Subcutaneous abdominal adipose tissue (tissue), 5 donors: ENCODE results near the gene RASSF3.

Experiments
- H3K27ac ChIP-seq: one replicate; pipeline ENCODE4 v1.7.0; 2013; ENCODE audit warnings: low read depth, mild to moderate bottlenecking, inconsistent platforms, low read length, moderate library complexity
- H3K27me3 ChIP-seq, 5 donors: one replicate each; pipeline ENCODE4 v1.7.0; 2013; ENCODE audit warnings: low read length in 5 of 5, inconsistent platforms in 1 of 5; ENCODE audit not compliant: control insufficient read depth in 5 of 5, insufficient read depth in 4 of 5
- H3K36me3 ChIP-seq, 5 donors: one replicate each; pipeline ENCODE4 v1.7.0; 2013; ENCODE audit warnings: low read length in 5 of 5; ENCODE audit not compliant: control insufficient read depth in 5 of 5, insufficient read depth in 5 of 5
- H3K4me1 ChIP-seq, 5 donors: one replicate each; pipeline ENCODE4 v1.7.0; 2013; ENCODE audit warnings: low read length in 5 of 5, mild to moderate bottlenecking in 3 of 5, moderate library complexity in 1 of 5; ENCODE audit not compliant: control insufficient read depth in 5 of 5, insufficient read depth in 5 of 5
- H3K4me3 ChIP-seq, 5 donors: one replicate each; pipeline ENCODE4 v1.7.0; 2013; ENCODE audit warnings: low read length in 5 of 5, low read depth in 1 of 5
- H3K9ac ChIP-seq, 5 donors: one replicate each; pipeline ENCODE4 v1.7.0; 2013; ENCODE audit warnings: low read length in 5 of 5, mild to moderate bottlenecking in 4 of 5, moderate library complexity in 3 of 5
- H3K9me3 ChIP-seq, 5 donors: one replicate each; pipeline ENCODE4 v1.7.0; 2013; ENCODE audit warnings: low read length in 5 of 5; ENCODE audit not compliant: control insufficient read depth in 5 of 5
- donor health status: healthy.
- donor health status: healthy.
- donor health status: healthy.
- donor health status: healthy.
- donor health status: healthy.

RASSF3 gene

GRCh38 chr12:64590183-64590582 lies 20.1 kb upstream of the RASSF3 start:
- Histone ChIP-seq H3K9me3 (no peaks in the 10 kb centered on the region), H3K4me3 (no peak overlapping the region), H3K27ac (no peak overlapping the region), H3K9ac (no peak overlapping the region), H3K27me3 (no peaks in the 10 kb centered on the region), H3K36me3 (no peaks in the 10 kb centered on the region), H3K4me1 (no peaks in the 10 kb centered on the region)

DNA sequence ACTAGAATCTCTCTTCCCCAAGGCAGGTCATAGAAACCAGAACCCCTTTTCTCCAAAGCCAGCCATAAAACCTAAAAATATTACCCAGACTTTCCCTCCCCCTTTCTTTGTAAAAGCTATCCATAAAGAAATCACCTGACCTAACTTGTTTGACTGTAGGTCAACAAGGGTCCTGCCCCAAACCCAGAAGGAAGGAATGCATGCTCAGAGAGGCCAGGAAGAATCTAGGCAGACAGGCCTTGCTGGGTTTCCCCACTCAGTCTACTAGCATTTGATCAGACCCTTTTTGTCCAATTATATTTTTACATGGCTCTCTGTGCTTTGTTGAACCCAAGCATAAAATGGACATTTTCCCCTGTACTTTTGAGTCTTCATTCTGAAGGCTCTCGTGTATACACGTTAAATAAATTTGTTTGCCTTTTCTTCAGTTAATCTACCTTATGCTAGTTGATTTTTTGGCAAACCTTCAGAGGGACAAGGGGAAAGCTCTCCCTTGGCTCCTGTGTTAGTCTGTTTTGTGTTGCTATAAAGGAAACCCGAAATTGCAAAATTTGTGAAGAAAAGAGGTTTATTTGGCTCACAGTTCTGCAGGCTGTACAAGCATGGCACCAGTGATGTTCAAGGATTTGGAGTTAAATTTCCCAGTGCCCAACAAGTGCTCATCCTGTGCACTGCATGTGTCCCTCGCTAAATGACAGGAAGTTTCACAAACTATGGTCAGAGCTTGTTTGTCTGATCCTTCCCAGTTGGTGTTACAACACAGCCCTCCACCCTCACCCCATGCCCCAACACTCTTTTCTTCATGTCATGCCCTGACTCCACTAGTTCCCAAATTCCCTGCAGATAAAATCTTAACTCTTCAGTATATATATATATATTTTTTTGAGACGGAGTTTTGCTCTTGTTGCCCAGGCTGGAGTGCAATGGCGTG lies 14.2 kb upstream of the RASSF3 start:
- H3K27me3 ChIP-seq = no peaks in the 10 kb centered on the region
- no peak overlapping the region for H3K9ac ChIP-seq
- H3K36me3 ChIP-seq = no peaks in the 10 kb centered on the region
- no peak overlapping the region for H3K27ac ChIP-seq
- no peaks in the 10 kb centered on the region for H3K9me3 ChIP-seq
- no peak overlapping the region for H3K4me3 ChIP-seq
- H3K4me1 ChIP-seq = peaks cover 0 to 8% (median 4%) of the 10 kb centered on the region in 5 donors

- H3K27me3 ChIP-seq = no peaks in the 10 kb centered on the region
- H3K9ac ChIP-seq = no peak overlapping the region
- H3K27ac ChIP-seq = no peak overlapping the region
- no peaks in the 10 kb centered on the region for H3K9me3 ChIP-seq
- no peaks in the 10 kb centered on the region for H3K36me3 ChIP-seq
- H3K4me1 ChIP-seq = peaks cover 0 to 8% (median 4%) of the 10 kb centered on the region in 5 donors
- H3K4me3 ChIP-seq = no peak overlapping the region
Observed at GRCh38 chr12:64598831-64599230, 11.5 kb upstream of the RASSF3 start.

DNA sequence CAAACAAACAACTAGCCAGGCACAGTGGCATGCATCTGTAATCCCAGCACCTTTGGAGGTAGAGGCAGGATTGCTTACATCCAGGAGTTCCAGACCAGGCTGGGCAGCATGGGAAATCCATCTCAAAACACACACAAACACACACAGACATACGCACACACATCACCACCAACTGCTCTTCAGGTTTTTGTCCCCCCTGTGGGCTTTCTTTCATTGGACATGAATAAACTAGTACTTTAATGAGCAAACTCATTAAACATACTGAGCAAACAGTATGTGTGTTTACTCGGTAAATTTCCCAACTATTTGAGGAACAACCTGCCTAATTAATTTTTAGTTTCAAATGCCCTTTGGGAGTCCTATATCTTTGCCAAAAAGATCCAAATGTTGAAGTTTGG lies 10.1 kb upstream of the RASSF3 start:
- Histone ChIP-seq H3K36me3 (no peaks in the 10 kb centered on the region), H3K9ac (no peak overlapping the region), H3K9me3 (no peaks in the 10 kb centered on the region), H3K27ac (no peak overlapping the region), H3K27me3 (no peaks in the 10 kb centered on the region), H3K4me1 (peaks cover 0 to 8% (median 4%) of the 10 kb centered on the region in 5 donors), H3K4me3 (no peak overlapping the region)

- Histone ChIP-seq H3K36me3 (no peaks in the 10 kb centered on the region), H3K4me1 (peaks cover 0 to 2% (median 1%) of the 10 kb centered on the region in 5 donors), H3K9ac (no peak overlapping the region), H3K27ac (no peak overlapping the region), H3K27me3 (no peaks in the 10 kb centered on the region), H3K4me3 (no peak overlapping the region), H3K9me3 (no peaks in the 10 kb centered on the region)
Observed at GRCh38 chr12:64603183-64603841, 7.0 kb upstream of the RASSF3 start.

GRCh38 chr12:64608901-64609535 lies 1.3 kb upstream of the RASSF3 start:
- Histone ChIP-seq H3K9me3 (no peaks in the 10 kb centered on the region), H3K27me3 (no peaks in the 10 kb centered on the region), H3K27ac (peak overlapping the region; percentile 91), H3K4me3 (peak overlapping the region; percentile 69 to 81 (median 70)), H3K4me1 (peaks cover 2 to 39% (median 33%) of the 10 kb centered on the region in 5 donors), H3K9ac (peak overlapping the region in 4 of 5 donors; percentile 3 to 87 (median 36)), H3K36me3 (no peaks in the 10 kb centered on the region)

DNA sequence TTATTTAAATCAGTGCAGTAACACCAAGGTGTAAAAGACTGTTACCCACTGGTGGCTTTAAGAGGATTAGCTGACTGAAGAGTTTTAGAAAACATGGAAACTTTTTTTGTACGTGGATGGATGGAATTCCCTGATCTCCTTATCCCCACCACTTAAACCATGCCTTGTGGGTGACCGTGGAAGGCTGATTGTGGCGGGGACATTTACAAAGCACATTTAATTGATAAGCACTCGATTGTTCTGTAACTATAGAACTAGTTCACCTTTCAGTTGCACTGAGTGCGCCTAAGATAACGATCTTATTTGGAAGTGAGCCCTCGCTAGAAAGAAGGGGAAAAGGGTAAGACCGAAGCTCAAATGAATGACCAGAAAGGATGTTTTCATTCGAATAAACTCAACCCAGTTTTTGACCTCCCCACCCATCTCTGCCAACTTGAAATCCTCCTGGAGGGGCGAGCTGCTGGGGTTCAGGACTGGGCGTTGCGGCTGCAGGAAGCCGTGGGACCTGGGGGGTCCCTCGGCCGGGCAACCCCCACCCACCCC lies 688 bp upstream of the RASSF3 start:
- Histone ChIP-seq H3K9ac (peak overlapping the region in 4 of 5 donors; percentile 34 to 87 (median 54)), H3K4me1 (peaks cover 2 to 39% (median 33%) of the 10 kb centered on the region in 5 donors), H3K27ac (peak overlapping the region; percentile 91), H3K36me3 (no peaks in the 10 kb centered on the region), H3K9me3 (no peaks in the 10 kb centered on the region), H3K4me3 (peak overlapping the region; percentile 69 to 81 (median 70)), H3K27me3 (no peaks in the 10 kb centered on the region)

GRCh38 chr12:64610660-64611340 lies 505 bp downstream of the RASSF3 start:
- Histone ChIP-seq H3K27me3 (no peaks in the 10 kb centered on the region), H3K4me1 (peaks cover 3 to 43% (median 40%) of the 10 kb centered on the region in 5 donors), H3K36me3 (no peaks in the 10 kb centered on the region), H3K9me3 (no peaks in the 10 kb centered on the region), H3K27ac (peak overlapping the region; percentile 94), H3K4me3 (peak overlapping the region; percentile 81 to 87 (median 85)), H3K9ac (peak overlapping the region; percentile 83 to 95 (median 84))
